HG03439 (cell line): ENCODE results near the gene VLDLR.
A peak's percentile ranks its signal among the peaks of the same experiment; 100 is the strongest.

Experiments
- ATAC-seq: cut with Tn5 transposase; IDR thresholded peaks from one replicate; pipeline ENCODE4 v1.9.1; 2021; ENCODE audit warnings: mild to moderate bottlenecking, moderate library complexity; ENCODE audit not compliant: unreplicated experiment

Gene VLDLR

DNA sequence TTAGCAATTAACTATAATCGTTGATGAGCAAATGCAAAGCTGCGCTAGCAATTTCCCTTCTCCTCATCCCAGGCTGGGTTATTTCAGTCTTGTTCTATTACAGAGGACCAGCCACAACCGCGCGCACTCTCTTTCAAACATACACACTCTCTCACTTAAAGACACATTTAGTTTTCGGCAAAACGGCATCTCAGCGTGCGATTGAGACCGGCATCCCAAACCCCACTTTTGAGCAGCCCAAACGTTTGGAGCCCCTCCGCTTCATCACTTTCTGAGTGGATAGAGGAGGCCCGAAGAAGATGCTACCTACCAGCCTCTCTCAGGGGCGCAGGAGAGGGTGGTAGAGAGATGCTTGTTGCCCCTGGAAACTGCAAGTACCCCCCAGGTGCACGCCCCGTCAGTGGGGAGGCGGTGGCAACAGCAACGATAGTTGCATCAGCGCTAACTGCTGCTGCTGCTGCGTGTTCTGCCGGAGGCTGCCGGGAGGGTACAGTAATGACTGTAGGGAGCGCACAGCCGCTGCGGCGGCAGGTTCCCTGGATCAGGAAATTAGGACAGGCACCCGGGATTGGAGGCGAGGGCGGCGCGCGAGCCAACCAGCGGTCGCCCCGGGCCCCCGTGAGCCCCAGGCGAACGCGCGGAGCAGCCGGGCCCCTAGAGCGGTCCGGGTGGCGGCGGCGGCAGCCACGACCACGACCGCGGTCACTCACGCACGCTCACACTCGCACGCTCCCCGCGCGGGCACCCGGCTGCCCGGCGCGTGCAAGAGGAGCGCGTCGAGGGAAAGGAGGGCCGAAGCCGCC is 467 bp upstream of the VLDLR start:
- peak; percentile 46 for ATAC-seq

DNA sequence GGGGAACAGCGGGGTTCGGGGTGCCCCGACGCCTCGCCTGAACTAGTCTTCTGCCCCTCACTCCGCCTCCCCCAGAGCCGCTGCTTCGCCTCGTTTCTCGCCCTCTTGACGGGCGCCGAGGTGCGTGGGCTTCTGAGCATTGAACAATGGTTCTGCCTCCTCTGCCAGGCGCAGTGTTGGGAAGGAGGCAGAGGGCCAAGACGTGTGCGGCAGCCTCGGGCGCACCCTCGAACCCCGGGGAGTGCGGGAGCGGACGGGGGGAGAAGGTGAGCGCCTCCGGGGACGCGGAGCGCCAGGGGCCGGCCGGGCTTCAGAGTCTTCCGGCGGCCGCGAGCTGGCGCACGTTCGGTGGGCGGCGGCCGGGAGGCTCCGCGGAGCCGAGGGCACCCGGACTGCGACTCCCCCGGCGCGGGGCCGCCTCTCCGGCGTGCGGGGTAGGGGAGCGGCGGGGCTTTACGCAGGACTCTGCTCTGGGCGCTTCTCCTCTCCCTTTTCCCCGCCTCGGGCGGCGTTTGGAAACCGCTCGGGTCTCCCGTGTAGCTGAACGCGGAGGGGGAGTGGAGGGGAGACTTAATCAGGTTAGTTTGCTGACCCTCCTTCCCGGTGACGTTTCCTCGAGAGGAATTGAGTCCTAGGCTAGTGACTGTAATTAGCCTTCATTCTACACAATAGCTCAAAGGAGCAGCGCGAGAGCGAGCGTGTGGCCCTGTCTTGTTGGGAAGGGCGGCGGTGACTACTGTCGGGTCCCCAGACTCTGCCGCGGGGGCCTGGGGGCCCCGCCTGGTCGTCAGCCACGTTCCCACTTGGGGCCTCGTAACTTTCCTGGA is 1.1 kb downstream of the VLDLR start:
- peak; percentile 27 for ATAC-seq

DNA sequence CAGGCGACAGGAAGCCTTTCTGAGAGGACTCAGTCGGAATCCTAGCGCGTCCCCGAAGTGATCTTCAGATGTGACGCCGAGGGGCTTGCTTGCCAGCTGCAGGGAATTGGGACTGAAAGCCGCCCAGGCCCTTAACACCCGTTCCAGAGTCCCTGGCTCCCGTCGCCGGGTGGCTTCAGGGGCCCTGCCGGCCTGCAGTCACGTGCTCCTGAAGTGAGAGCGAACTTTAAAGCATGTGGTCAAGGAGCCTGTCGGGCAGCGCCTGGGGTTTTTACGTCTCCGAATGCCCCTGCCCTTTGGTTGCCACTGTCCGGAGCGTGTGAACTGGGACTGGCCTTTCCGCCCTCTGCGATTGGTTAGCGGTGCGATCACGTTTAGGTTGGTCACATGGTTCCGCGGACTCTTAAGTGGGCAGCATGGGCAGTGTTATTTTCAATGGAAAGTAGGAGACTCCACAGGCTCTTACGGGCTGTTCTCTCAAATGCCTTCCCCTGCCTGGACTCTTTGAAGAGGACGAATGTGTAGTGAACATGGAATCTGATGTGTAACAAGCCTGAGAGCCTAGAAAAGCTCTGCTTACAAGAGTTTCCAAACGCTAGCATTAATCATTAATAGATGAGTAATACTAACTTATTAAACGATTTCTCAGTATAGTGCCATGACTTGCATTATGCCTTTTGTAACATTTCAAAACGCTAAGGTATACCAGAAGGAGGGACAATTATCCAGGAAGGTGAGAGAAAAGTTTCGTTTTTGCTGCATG is 1.9 kb downstream of the VLDLR start:
- ATAC-seq, result no peak

DNA sequence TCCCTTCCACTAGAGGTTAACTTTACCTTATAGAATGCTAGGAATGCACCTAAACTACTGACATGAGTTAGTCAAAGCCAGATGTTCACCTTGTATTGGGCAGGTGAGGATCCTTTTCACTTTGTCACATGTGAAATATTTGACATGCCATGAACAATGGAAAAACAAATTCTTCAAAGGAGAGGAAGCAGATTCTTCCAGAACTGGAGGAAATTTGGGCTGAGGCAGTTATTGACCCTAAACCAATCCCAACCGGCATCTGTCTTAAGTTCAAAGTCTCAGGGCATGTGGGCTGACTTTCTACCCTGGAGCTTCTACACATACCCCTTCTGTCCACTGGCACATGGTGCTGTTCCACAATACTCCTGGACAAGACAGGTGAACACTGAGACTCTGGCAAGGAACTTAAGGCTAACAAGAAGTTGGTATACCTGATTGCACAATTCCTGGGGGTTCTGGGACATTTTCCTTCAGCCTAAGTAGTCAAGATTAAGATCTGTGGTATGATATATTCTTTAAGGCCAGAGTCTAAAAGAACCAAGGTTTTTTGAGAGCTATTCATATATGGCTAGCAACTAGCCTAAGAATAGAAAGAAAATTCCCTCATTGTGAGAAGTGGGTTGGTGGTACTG is 2.6 kb downstream of the VLDLR start:
- ATAC-seq, result no peak

DNA sequence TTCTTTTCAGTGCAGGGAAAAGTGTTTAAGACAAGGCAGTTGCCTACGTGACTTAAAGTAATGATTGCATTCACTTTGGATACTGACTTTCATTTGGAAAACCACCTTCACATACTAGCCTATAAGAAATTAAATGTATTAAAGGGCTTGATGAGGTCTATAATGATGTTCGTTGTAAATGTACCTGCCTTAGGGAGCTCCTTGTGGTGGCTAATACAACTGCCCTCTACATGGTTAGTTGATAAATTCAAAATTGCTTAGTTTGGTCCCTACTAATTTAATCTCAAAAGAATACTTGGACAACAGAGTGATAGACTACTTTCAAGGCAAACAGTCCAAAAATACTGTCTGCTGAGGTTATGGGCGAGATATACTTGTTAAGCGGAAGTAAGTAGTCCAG is 3.8 kb downstream of the VLDLR start:
- ATAC-seq, result no peak

DNA sequence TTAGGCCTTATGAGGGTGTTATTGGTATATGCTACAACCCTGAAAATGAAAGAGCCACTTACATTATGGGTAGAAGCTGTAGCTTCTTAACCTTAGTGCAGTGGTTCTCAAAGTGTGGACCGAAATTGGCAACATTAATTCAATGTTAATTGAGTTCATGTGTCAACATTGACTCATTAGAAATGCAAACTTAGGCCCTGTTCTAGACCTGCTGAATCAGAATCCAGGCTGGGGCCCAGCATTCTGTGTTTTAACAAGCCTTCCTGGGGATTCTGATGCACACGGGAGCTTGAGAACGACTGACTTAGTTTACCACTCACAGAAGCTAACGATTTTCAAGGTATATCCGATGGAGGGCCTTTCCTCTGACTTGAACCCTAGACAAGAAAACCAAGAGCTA is 7.3 kb downstream of the VLDLR start:
- ATAC-seq, result no peak

DNA sequence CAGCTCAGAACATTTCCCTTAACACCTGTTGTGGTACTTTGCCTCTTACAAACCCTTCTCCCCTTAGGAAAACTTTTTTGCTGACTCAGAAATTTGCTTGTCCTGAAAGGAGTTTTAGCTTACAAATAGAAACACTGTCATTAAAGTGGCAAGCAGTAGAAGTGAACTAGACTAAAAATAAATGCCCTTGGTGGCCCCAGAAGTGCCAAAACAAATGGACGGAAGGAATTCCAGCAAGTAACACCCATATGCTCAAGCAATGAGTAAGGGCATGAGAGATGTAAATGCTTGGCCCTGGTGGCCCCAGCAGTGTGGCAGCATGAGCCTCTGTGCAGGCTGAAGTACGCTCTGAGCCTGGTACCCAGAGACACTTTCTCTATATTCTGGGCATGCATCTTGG is 8.6 kb downstream of the VLDLR start:
- no peak for ATAC-seq

DNA sequence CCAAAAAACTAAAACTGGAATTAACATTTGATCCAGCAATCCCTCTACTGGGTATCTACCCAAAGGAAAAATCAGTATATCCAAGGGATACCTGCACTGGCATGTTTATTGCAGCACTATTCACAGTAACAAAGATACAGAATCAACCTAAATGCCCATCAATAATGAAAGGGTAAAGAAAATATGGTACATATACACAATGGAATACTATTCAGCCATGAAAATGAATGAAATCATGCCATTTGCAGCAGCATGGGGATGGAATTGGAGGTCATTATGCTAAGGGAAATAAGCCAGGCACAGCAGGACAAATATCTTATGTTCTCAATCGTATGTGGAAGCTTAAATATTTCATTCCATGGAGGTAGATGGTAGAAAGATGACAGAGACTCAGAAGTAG is 9.7 kb downstream of the VLDLR start:
- ATAC-seq, result no peak

DNA sequence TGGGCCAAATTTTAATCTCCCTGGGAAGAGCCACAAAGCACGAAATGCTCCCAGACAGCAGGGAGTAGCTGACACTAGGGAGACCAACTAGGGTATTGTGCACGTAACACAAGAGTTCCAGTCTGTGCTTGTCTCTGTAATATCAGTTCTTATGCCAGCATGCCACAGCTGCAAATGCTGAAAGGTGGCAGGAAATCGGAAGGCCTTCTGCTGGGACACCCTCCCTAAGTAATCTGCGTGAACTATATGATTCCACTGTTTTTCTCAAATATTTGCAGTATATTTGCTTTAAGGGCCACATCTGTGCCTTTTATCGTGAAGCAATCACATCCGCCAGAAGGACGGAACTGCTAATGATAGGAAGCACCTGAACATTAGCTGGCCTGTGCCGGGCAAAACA is 12.6 kb downstream of the VLDLR start:
- no peak for ATAC-seq

DNA sequence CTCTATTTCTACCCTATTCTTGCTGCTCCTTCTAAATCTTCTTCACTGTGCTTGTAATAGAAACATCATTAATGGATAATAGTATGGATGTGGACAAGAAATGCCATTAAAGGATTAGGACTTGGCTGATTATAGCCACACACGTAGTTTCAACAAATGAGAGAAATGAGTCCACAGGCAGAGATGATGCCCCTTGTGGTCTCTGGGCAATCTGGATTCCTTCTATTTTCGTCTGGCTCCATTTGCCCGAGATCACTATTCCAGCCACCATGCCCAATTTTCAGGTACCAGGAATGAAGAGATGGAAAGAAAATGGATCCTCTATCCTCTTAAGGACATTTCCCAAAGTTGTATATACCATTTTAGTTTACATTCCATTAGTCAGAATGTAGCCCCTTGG is 13.2 kb downstream of the VLDLR start:
- no peak for ATAC-seq

DNA sequence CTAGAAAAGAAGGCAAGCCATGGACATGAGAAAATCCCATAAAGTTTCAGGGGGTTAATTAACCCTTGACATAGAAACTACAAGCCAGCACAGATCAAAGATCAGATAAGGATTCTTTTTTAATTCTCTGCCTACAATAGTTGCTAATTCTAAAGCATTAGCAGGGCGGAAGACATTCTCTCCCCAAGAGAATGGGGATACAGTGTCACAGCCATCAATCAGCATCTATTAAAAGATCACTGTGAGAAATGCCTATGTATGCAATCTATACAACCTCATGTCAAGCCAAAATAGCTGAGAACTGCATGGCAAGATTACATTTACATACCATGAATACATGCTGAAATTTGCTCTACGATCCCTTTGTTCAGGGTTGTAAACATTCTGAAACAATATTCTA is 14.3 kb downstream of the VLDLR start:
- ATAC-seq, result no peak

DNA sequence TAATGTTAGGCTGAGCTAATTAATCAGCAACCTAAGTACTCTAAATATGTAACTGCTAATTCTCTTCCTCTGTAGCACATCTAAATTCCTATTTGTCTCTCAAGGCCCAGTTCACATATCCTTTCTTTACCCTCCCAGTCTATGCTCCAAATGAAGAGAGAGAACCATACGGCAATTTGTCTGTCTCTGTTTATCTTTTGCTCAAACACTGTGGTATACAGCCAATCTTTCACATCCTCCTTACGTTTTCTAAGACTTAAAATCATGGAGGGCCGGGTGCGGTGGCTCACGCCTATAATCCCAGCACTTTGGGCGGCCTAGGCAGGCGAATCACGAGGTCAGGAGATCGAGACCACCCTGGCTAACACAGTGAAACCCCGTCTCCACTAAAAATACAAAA is 15.8 kb downstream of the VLDLR start:
- ATAC-seq, result no peak

DNA sequence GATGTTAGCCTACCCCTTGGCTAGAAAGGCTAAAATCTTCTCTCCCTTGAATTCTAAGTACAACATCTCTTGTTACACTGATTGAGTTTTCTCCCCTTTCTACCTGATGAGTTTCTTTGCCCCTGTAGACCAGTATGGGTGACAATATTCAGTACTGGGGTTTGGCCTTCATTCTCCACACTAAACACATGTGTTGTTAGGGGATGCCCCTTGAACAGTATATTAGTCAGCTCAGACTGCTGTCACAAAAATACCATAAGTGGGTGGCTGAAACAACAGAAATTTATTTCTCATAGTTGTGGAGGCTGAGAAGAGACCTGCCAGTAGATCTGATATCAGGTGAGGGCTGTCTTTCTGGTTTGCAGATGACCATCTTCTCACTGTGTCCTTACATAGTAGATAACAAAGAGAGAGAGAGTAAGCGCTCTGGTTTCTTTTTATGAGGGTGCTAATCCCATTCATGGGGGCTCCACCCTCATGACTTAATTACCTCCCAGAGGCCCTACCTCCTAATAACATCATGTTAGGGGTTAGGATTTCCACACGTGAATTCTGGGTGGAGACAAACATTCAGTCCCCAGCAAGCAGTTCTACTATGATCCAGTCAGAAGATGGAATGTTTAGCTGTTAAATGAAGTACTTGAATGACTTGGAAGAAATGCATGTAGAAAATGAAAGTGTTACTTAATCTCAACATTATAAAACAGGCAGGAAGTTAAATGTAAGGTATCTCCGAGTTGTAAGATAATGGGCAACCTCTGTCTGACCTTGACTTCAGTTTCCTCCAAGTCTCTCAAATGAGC is 17.5 kb downstream of the VLDLR start:
- ATAC-seq, result peak; percentile 97

DNA sequence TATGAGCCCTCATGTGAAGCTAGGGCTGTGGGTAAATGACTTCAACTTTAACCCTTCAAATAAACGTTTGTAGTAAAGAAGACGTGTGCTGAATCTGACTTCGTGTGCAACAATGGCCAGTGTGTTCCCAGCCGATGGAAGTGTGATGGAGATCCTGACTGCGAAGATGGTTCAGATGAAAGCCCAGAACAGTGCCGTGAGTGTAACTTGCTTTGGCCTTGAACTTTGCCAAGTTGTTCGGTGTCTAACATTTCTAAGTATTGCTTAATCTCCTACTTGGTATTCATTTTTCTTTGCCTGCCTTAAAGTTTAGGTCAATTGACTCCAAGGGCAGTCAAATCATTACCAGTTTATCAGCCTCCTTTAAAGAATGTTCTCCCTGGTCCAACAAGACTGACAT is 18.2 kb downstream of the VLDLR start:
- no peak for ATAC-seq

DNA sequence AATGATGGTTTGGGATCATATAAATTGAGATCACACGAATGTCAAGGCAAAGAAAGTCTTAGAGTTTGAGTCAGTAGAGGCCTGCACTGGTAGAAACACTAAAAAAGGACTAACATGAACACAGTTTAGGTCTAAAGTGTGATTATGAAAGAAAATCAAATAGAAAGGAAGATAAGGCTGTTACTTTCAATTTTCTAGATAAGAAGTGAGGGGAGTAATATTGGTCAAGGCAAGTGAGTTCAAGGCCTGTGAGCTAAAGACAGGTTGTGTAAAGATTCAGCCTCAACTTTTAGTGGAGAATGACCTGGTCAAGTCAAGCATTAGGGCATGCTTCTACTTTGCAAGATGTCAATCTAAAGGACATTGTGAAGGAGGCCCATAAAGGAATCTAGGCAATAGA is 19.0 kb downstream of the VLDLR start:
- no peak for ATAC-seq

DNA sequence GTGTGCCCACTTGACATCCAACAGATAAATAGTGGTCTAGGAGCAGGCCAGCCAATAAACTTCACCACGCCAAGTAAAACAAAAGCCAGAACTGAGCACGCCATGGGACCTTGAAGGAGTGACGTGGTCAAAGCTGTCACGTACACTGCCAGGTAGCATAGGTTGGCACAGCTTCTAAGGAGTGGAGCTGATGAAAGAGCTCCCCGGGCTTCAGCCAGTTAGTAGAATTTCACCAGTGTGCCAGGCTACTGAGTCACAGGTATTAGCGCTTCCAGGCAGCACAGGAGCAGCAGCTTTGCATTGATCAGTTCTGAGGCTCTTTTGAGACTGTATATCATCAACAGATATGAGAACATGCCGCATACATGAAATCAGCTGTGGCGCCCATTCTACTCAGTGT is 19.4 kb downstream of the VLDLR start:
- no peak for ATAC-seq

DNA sequence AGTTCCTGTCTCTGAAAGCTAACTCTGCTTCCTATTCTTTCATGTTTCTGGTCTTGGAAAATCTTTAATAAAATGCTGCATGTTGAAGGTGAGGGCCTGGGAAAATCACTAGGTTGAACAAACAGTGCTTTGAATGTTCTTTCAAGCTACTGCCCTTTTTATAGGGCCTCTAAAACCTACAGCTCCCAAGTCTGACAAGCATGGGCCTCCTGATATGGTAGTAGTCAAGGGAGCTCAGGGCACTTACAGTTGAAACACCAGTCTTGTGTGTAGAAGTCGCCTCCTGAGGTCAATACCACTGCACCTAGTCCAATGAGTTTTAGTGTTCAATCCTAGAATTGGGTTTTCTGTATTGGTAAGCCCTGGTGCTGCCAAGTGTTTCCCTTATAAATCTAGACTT is 20.5 kb downstream of the VLDLR start:
- ATAC-seq, result no peak

DNA sequence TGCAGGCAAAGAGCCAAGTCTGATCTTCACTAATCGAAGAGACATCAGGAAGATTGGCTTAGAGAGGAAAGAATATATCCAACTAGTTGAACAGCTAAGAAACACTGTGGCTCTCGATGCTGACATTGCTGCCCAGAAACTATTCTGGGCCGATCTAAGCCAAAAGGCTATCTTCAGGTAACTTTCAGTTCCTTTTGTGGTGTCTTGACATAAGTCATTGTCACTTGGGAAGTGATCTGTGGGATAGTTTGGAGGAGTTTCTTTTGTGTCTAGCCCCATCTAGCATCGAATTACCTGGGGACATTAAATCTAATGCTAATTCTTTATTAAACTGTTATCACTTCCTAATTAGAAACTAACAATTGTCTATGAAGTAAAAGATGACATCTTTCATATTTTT is 24.0 kb downstream of the VLDLR start:
- ATAC-seq, result no peak

DNA sequence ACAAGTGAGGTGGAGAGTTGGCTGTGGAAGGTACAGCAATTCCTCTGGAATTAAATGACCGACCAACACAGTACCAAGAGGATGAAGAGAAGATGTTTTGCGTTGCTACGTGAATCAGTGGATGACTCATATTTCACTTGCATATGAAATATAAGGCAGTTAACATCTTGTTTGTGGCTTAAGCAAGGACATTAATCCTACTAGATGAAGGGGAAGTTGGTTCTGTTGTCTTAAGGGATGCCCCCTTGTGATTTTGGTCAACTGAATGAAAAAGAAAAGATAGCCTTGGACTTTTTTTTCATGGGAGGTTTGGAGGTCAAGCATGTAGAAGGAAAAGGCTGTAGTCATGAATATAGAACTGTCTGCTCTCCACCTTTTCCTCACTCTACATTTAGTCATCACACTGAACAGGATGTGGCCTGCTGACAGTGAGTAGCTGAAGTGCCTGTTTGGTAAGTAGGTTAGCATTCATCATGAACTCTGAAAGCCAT is 33.9 kb downstream of the VLDLR start:
- no peak for ATAC-seq

DNA sequence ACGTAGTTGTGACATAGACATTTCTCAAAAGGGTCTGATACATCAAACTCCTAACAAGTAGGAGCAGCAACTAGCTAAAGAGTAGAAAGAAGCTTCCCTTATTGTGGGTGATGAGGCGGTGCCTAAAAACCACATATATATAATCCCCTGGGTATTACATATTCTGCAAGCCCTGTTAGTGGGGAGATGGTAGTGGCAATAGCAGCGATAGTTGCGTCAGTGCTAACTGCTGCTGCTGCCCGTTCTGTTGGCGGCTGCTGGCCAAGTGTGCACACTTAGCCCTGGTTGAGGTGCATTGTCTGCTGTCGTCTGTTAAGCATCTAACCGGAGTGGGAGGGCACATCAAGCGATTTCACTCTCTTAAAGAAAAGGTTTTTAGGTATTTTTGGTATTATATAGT is 35.8 kb downstream of the VLDLR start:
- ATAC-seq, result no peak
